HG02610 (cell line): ENCODE results near the gene ZFP36L1.

Source experiments
- ATAC-seq: cut with Tn5 transposase; IDR thresholded peaks from one replicate; pipeline ENCODE4 v1.9.1; 2021; ENCODE audit warnings: mild to moderate bottlenecking, moderate library complexity; ENCODE audit not compliant: unreplicated experiment

The ZFP36L1 gene

GRCh38 chr14:68816183-68816942 lies 23.5 kb upstream of the ZFP36L1 start:
- peak; percentile 41 for ATAC-seq

GRCh38 chr14:68815298-68816182 lies 22.7 kb upstream of the ZFP36L1 start:
- no peak for ATAC-seq

- ATAC-seq: peak; percentile 36
Measured at GRCh38 chr14:68814539-68815297, 21.9 kb upstream of the ZFP36L1 start.

- no peak for ATAC-seq
Measured at GRCh38 chr14:68814238-68814538, 21.3 kb upstream of the ZFP36L1 start.

GRCh38 chr14:68813318-68813838 lies 20.5 kb upstream of the ZFP36L1 start:
- ATAC-seq: no peak

GRCh38 chr14:68811171-68811570 lies 18.3 kb upstream of the ZFP36L1 start:
- no peak for ATAC-seq

GRCh38 chr14:68810173-68811153 lies 17.6 kb upstream of the ZFP36L1 start:
- ATAC-seq: no peak

GRCh38 chr14:68809524-68809923 lies 16.7 kb upstream of the ZFP36L1 start:
- ATAC-seq: no peak

- ATAC-seq: no peak
Measured at GRCh38 chr14:68808696-68809480, 16.0 kb upstream of the ZFP36L1 start.

- no peak for ATAC-seq
Measured at GRCh38 chr14:68807987-68808386, 15.1 kb upstream of the ZFP36L1 start.

- ATAC-seq: no peak
Measured at GRCh38 chr14:68807148-68807600, 14.3 kb upstream of the ZFP36L1 start.

GRCh38 chr14:68806526-68807147 lies 13.8 kb upstream of the ZFP36L1 start:
- peak; percentile 61 for ATAC-seq

- no peak for ATAC-seq
Measured at GRCh38 chr14:68805414-68805813, 12.5 kb upstream of the ZFP36L1 start.

GRCh38 chr14:68801631-68802030 lies 8.8 kb upstream of the ZFP36L1 start:
- ATAC-seq: no peak

GRCh38 chr14:68800953-68801352 lies 8.1 kb upstream of the ZFP36L1 start:
- ATAC-seq: no peak

- ATAC-seq: no peak
Measured at GRCh38 chr14:68800390-68800789, 7.5 kb upstream of the ZFP36L1 start.

- ATAC-seq: no peak
Measured at GRCh38 chr14:68798621-68799020, 5.8 kb upstream of the ZFP36L1 start.

- no peak for ATAC-seq
Measured at GRCh38 chr14:68797121-68797670, 4.3 kb upstream of the ZFP36L1 start.
